GM19468 (cell line): ENCODE results near the gene KLHL24.
"Not testable (repeated sequence)": the region's sequence is repeated elsewhere in the genome, so short reads cannot be mapped to it uniquely, and the experiment has no call there.

Experiments
- ATAC-seq: cut with Tn5 transposase; IDR thresholded peaks from one replicate; pipeline ENCODE4 v1.9.1; 2021; ENCODE audit warnings: mild to moderate bottlenecking, moderate library complexity, moderate number of reproducible peaks; ENCODE audit not compliant: unreplicated experiment; ENCODE audit errors: extremely low read depth

Gene KLHL24

DNA sequence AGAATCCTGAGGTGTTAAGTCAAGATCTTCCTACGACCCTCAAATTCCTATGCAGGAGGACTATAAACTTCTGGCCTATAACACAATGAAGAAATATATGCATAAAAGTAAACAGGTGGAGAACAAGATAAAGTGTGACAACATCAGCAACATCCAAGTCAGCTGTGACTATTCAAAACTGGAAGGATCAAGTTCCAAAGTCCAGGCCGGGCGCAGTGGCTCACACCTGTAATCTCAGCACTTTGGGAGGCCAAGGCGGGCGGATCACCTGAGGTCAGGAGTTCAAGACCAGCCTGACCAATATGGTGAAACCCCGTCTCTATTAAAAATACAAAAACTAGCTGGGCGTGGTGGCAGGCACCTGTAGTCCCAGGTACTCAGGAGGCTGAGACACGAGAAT lies 2.7 kb upstream of the KLHL24 start:
- ATAC-seq = not testable (repeated sequence)

DNA sequence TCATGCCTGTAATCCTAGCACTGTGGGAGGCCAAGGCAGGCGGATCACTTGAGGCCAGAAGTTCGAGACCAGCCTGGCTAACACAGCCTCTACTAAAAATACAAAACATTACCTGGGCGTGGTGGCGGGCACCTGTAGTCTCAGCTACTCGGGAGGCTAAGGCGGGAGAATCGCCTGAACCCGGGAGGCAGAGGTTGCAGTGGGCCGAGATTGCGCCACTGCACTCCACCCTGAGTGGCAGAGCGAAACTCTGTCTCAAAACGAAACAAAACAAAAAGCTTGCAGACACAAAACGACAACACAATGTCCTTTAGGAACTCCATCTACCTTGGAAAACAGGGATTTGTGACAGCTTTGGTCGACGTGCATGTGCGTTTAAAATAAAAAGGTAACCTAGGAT lies 716 bp upstream of the KLHL24 start:
- ATAC-seq = no peak

DNA sequence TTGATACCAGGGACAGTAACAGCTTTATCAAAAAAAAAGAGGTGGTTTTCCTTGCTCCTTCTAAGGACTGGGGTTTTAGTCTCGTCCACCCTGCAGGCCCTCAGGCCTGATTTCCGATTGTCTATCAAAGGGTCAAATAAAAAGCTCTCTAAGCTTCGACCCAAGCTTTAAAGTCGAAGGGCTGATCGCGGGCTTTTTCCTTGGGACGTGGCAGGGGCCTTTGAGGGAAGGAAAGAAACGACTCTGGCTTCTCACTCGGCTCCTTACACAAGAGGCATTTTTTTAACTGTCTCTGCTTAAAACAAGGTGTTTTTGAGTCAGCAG lies 354 bp upstream of the KLHL24 start:
- no peak for ATAC-seq

DNA sequence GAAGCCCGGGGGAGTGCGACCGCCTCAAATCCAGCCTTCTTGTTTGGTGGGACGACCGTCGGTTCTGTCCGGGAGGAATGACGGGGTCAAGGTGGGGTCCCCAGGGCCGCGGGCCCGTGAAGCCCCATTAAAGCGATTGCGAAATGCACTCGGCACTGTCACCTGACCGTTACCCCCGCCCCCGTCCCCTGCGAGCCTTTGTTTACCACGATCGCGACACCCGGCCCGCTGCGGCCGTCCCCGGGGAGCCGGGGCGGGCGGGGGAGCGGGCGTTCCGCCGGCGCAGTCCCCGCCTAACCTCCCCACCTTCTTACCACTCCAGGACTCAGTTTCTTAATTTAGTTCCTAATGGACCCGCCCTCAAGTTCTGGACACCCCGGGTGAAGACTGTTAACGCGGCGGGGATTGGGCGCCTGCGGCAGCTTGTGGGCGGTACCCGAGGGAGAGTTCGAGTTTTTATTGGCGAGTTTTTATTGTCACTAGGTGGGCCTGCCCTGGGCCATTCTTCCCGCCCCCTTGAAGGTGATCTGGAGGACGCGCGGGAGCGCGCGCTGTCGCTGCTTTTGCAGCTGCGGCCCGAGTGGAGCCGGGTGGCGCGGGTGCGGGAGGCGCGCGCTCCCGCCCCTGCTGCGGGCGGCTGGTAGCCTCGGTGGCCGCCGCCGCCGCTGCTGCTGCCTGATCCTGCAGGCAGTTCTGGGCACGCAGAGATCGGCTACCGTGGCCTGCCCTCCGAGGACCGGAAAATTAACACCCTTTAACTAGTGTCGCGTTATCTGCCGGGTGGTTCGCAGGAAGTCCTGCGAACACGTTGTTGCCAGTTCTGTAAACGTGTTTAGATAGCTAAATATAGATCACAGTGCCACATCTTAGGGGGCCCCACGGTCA lies 1.0 kb downstream of the KLHL24 start:
- peak; percentile 81 for ATAC-seq

DNA sequence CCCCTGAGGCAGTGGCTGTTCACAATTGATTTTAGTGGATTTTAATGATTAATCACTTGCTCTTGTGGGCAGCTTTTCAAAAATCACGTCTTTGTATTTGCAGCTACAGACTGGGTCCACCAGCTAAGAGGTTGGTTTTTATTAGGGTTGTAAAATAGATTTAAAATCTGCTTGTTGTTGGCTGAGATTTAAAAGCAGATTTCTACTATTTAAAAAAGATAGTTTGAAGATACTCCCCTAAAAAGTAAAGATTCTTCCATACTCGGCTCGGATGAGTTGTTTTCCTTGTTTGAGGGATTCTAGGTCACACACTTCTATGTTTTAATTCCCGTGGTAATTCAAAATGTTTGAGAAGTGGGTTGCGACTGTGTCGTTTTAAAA lies 1.7 kb downstream of the KLHL24 start:
- ATAC-seq = no peak

DNA sequence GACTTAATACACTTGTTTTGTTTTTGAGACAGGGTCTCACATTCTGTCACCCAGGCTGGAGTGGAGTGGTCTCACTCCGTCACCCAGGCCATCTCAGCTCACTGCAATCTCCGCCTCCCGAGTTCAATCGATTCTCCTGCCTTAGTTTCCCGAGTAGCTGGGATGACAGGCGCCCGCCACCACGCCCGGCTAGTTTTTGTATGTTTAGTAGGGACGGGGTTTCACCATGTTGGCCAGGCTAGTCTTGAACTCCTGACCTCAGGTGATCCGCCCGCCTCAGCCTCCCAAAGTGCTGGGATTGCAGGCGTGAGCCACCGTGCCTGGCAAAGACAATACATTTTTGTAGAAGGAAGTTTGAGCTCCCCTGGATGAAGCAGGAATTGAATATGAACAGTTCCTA lies 2.2 kb downstream of the KLHL24 start:
- not testable (repeated sequence) for ATAC-seq

DNA sequence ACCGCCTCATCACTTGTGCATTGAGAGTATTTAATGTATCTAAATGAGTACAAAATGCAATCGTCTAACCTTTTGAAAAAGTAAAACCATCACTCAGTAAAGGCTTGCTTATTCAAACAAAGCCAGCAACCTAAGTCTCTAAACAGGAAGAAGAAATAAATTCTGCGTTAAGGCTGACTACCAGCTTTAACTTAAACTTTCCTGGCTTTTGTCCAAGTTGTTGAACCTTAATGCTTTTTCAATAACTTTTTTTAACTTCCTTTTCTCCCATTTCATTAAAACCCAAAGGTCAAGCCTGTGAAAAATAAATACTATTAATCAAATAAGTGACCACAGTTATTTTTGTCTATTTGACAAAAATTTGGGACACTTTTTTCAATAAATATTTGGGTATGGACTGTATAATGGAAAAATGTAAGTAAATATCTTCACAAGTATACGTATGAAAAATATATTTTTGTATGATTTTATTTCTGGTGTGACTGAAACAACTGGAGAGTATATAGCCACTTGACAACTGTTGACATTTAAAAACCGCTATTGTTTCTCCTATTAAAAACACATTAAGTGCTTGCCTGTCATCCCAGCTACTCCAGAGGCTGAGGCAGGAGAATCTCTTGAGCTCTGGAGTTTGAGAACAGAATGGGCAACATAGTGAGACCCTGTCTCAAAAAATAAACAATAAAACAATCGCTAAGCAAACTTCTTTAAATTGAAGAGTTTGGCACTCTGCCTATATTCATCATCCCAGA lies 2.9 kb downstream of the KLHL24 start:
- no peak for ATAC-seq

DNA sequence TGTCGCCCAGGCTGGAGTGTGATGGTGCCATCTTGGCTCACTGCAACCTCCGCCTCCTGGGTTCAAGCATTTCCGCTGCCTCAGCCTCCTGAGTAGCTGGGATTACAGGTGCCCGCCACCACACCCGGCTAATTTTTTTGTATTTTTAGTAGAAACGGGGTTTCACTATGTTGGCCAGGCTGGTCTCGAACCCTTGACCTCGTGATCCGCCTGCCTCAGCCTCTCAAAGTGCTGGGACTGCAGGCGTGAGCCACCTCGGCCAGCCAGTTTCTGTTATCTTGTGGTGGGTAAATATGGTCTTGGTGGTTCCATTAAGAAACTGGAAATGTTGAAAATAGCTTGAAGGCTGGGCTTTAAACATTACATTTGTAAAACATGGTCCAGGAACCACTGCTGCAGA lies 5.2 kb downstream of the KLHL24 start:
- not testable (repeated sequence) for ATAC-seq

DNA sequence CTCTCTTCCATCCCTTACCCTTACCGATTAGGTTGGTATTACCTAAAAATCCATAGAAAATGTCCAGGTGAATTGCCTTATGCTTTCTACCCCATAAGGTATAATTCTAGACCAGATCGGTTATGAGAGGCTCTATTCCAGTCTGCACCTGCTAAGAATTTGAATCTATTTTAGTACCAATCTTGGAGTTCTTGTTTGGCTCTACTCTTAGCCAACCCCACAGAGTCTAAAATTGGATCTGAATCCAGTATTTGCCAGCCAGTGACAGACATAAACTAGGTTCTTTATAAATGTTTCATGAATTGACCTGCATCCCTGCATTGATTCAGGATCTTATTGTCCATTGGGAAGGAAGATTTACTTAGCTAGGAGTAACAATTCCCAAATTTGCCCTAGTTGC lies 6.5 kb downstream of the KLHL24 start:
- no peak for ATAC-seq

DNA sequence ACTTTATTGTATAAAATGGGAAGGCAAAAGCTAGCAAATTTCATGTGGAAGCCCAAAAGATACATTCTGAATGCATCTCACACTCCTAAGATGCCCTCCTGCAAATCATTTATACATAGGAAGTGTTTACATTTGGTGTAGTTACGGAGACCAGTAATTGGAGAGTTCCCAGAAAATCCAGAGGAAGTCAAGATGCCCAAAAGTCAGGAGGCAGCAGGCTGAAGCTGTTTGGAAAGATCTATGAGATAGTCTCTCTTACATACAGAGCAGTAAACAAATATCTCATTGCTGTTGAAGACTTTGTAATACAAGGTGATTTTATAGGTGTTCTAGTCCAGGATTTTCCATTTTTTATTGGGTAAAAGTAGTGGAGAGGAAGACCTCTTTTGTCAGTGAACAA lies 8.8 kb downstream of the KLHL24 start:
- ATAC-seq = no peak

DNA sequence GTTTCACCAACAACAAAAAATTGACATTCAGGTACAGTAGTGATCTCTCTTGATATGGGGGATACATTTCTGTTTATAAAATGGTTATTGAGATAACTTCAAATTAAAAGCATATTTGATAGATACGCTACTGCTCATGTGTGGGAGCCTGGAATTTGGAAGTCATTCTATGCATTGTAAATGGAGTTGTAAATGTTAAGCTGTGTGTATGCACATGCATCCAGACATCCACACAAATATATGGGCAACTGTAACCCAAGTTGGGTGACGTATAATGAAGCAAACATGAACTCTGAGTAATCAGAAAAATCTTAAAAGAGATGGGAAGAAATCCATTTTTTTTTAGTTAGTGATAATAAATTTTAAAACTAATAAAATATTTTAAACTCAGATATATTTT lies 9.8 kb downstream of the KLHL24 start:
- no peak for ATAC-seq

DNA sequence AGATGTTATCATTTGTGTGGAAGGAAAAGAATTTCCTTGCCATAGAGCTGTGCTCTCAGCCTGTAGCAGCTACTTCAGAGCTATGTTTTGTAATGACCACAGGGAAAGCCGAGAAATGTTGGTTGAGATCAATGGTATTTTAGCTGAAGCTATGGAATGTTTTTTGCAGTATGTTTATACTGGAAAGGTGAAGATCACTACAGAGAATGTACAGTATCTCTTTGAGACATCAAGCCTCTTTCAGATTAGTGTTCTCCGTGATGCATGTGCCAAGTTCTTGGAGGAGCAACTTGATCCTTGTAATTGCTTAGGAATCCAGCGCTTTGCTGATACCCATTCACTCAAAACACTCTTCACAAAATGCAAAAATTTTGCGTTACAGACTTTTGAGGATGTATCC lies 15.1 kb downstream of the KLHL24 start:
- ATAC-seq = no peak

DNA sequence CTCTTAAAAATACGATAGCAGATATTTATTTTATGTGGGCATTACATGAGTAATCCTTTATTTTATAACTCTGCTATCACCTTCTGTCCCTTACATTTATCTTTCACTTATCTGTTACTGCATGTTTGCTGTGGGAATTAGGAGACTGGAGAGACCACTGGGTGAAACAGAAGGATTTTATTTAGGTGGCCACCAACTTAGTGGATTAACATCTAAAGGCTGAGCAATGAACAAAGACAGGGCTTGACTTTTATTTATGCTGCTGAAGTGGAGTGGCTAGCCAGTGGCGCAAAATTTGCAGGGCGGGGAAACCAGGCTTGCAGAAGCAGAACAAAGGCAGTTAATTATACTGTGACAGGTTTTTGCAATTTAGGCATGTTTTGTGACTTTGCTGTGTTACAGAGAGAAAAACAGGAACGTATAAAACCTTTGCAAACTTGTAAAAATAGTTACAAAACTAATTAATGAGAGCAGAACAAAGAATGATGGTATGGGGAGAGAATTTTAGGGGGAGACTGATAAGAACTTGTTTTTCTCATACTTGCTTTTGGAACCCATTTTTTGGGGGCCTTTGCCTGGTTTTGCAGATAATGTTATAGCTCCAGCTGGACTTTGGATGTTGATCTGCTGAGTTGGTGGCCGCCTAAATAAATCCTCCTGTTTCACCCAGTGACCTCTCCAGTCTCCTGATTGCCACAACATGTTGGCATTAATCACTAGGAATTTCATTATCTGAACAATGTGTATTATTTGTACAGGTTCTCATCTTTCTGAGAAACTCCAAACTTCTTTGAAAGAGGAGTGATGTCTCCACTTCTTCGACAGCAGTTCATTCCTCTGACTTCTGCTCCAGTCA lies 18.0 kb downstream of the KLHL24 start:
- no peak for ATAC-seq

DNA sequence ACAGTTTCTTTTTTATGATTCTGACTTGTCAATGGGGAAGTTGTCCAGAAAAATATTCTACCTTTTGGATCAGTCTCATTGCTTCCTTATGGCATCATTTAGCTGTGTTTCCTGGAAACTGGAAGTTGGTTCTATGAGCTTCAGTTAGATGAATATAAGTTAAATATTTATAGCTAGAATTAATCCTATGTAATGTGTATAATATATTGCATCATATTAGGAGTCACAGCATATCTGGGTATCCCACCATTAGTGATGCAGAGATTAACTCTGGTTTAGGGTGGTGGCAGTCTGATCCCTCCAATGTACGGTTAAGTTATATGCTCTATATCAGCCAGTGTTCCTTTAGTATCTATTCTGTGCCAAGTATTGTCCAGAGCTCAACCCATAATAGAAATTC lies 19.3 kb downstream of the KLHL24 start:
- ATAC-seq = no peak

DNA sequence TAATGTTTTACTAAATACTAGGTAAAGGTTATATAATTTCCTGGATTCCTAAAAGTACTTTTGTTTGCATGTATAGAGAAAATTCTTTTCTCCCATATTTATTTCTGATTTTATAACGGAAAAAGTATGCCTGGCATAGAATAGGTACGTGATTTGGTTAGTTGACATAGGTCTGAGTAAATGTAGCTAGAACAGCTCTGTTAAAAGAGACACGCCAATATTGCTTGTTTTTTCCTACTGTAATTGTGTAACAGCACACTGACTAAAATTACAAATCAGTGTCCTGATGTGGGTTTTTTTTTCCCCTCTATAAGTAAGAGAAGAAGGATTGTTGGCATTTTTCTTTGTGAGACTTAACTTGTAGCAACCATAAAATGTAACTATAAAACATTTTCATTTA lies 26.7 kb downstream of the KLHL24 start:
- no peak for ATAC-seq

DNA sequence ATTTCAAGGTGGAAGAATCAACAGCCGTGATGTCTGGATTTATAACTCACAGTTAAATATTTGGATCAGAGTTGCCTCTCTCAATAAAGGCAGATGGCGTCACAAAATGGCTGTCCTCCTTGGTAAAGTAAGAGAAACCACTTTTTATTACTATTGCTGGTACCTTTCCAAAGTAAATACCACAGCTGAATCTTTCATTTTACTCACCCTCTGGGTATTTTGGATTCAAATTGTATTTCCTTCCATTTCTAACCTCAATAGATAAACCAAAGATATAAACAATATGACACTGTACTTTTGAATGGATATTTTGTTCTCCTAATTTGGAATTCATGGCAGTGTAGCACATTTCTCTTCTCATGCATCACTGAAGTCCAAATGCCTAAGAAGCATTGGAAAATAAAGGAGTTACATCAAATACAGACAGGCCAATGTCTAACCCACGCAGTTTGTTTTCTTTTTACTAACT lies 29.5 kb downstream of the KLHL24 start:
- ATAC-seq = no peak

DNA sequence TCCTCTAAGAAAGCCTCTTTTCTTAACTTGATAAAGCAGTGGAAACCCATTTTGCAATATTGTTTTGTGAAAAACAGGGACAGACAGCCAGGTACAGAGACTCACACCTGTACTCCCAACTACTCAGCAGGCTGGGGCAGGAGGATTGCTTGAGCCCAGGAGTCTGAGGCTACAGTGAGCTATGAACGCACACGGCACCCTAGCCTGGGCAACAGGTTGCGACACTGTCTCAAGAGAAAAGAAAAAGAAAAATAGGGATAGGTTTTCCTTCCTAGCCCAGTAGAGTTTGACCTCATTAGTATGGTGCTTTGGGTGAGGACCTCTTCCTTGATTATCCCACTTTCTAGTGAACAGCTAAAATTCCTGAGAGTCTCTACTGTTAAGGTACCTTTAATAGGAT lies 44.6 kb downstream of the KLHL24 start:
- ATAC-seq = no peak

DNA sequence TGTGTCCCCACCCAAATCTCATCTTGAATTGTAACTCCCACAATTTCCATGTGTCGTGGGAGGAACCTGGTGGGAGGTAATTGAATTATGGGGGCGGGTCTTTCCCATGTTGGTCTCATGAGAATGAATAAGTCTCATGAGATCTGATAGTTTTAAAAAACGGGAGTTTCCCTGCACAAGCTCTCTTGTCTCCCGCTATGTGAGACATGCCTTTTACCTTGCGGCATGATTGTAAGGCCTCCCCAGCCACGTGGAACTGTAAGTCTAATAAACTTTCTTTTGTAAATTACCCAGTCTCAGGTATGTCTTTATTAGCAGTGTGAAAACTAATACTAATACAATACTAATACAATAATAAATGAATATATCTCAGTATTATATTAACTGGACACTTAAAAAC lies 52.3 kb downstream of the KLHL24 start:
- no peak for ATAC-seq

DNA sequence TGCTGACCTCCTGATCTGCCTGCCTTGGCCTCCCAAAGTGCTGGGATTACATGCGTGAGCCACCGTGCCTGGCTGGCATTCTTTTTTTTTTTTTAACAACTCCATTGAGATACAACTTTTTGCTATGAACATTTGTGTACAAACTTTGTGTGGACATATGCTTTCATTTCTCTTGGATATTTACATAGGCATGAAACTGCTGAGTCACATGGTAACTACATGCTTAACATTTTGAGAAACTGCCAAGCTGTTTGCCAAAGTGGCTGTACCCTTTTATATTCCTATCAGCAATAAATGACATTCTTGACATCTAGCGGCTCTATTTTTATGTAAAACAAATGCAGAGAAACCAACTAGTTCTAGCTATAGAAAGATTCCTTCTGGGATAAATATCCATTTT lies 53.5 kb downstream of the KLHL24 start:
- no peak for ATAC-seq

DNA sequence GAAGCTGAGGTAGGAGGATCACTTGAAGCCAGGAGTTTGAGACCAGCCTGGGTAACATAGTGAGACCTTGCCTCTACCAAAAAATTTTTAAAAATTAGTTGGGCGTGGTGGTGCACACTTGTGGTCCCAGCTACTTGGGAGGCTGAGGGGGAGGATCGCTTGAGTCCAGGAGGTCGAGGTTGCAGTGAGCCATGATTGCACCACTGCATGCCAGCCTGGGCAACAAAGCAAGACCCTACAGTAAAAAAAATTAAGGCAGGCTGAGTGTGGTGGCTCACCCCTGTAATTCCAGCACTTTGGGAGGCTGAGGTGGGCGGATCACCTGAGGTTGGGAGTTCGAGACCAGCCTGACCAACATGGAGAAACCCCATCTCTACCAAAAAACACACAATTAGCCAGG lies 54.2 kb downstream of the KLHL24 start:
- ATAC-seq = not testable (repeated sequence)
